ENCODE results near the gene MAMDC2. TPM values are rescaled to one million over a fixed set of nuclear protein-coding genes. Genes with fewer than 3 reads are reported as not detected.

The MAMDC2 gene
- total RNA-seq, 6 experiments from 2014 or later: 0.22 to 1.6 (median 0.37) TPM; not detected in 1

GRCh38 chr9:70094747-70095146 is 51.1 kb downstream of the MAMDC2 start:
- Histone ChIP-seq H3K27ac (no peak overlapping the region), H3K27me3 (no peaks in the 10 kb centered on the region), H3K4me3 (no peak overlapping the region), H3K9me3 (no peaks in the 10 kb centered on the region), H3K4me1 (no peaks in the 10 kb centered on the region), H3K36me3 (no peaks in the 10 kb centered on the region)
- TF ChIP-seq CTCF (IDR thresholded peaks at IDR 0.05) (no peak), POLR2A (IDR thresholded peaks at IDR 0.05) (no peak)
- DNase-seq (no peak), ATAC-seq (no peak)
- intact Hi-C loops (cut with DNase I): no loop called here

- no peaks in the 10 kb centered on the region for H3K27me3 ChIP-seq
- H3K9me3 ChIP-seq: no peaks in the 10 kb centered on the region
- H3K36me3 ChIP-seq: no peaks in the 10 kb centered on the region
- H3K4me3 ChIP-seq: no peak overlapping the region
- 54% methylated on average over 4 of the region's 4 CpGs for WGBS (ENCODE audit: insufficient coverage, low coverage, low lambda C conversion rate, missing lambda C conversion rate)
- H3K27ac ChIP-seq: no peak overlapping the region
- no peak for DNase-seq
- no peak for ATAC-seq
- intact Hi-C loops (cut with DNase I): no loop called here
- TF ChIP-seq POLR2A (IDR thresholded peaks at IDR 0.05) (no peak), CTCF (IDR thresholded peaks at IDR 0.05) (no peak)
- H3K4me1 ChIP-seq: no peaks in the 10 kb centered on the region
Measured at GRCh38 chr9:70097187-70097586, 53.5 kb downstream of the MAMDC2 start.

GRCh38 chr9:70100362-70100761 is 56.7 kb downstream of the MAMDC2 start:
- Histone ChIP-seq H3K9me3 (no peaks in the 10 kb centered on the region), H3K27ac (no peak overlapping the region), H3K4me3 (no peak overlapping the region), H3K27me3 (no peaks in the 10 kb centered on the region), H3K4me1 (no peaks in the 10 kb centered on the region), H3K36me3 (no peaks in the 10 kb centered on the region)
- DNase-seq: no peak
- intact Hi-C loops (cut with DNase I): no loop called here
- ATAC-seq: no peak
- no peak for TF ChIP-seq CTCF (IDR thresholded peaks at IDR 0.05)
- TF ChIP-seq POLR2A (IDR thresholded peaks at IDR 0.05): no peak
- 46% methylated on average over 4 of the region's 4 CpGs for WGBS (ENCODE audit: insufficient coverage, low coverage, low lambda C conversion rate, missing lambda C conversion rate)

GRCh38 chr9:70101265-70101664 is 57.6 kb downstream of the MAMDC2 start:
- DNase-seq (no peak), ATAC-seq (no peak)
- Histone ChIP-seq H3K4me3 (no peak overlapping the region), H3K27ac (no peak overlapping the region), H3K27me3 (no peaks in the 10 kb centered on the region), H3K9me3 (no peaks in the 10 kb centered on the region), H3K36me3 (no peaks in the 10 kb centered on the region), H3K4me1 (no peaks in the 10 kb centered on the region)
- intact Hi-C loops (cut with DNase I): no loop called here
- WGBS (ENCODE audit: insufficient coverage, low coverage, low lambda C conversion rate, missing lambda C conversion rate): 89% methylated on average over 1 of the region's 1 CpG
- TF ChIP-seq POLR2A (IDR thresholded peaks at IDR 0.05) (no peak), CTCF (IDR thresholded peaks at IDR 0.05) (no peak)

- H3K27me3 ChIP-seq: no peaks in the 10 kb centered on the region
- WGBS (ENCODE audit: insufficient coverage, low coverage, low lambda C conversion rate, missing lambda C conversion rate): 71% methylated on average over 4 of the region's 5 CpGs
- H3K9me3 ChIP-seq: no peaks in the 10 kb centered on the region
- DNase-seq (no peak), ATAC-seq (no peak)
- H3K4me3 ChIP-seq: no peak overlapping the region
- intact Hi-C loops (cut with DNase I): no loop called here
- H3K36me3 ChIP-seq: no peaks in the 10 kb centered on the region
- no peak for TF ChIP-seq POLR2A (IDR thresholded peaks at IDR 0.05)
- TF ChIP-seq CTCF (IDR thresholded peaks at IDR 0.05): no peak
- no peak overlapping the region for H3K27ac ChIP-seq
- H3K4me1 ChIP-seq: no peaks in the 10 kb centered on the region
Measured at GRCh38 chr9:70105147-70105546, 61.5 kb downstream of the MAMDC2 start.
